ENCODE results near the gene APOL3. TPM values are rescaled to one million over a fixed set of nuclear protein-coding genes. Genes with fewer than 3 reads are reported as not detected.
"Not testable (repeated sequence)": the region's sequence is repeated elsewhere in the genome, so short reads cannot be mapped to it uniquely, and the experiment has no call there.

APOL3 gene
- total RNA-seq, 2 donors from 2014 or later: 55.6 to 55.7 TPM

- no peak overlapping the region for H3K27ac Mint-ChIP-seq
- DNase-seq (no peak), ATAC-seq (replicated peaks in 1 of 2) (no peak)
- H3K4me3 Mint-ChIP-seq: no peak overlapping the region
- H3K36me3 Mint-ChIP-seq (ENCODE audit: insufficient read depth in 2 of 2): no peaks in the 10 kb centered on the region
- H3K9me3 Mint-ChIP-seq: no peaks in the 10 kb centered on the region
- H3K27me3 Mint-ChIP-seq (ENCODE audit: low read depth): no peaks in the 10 kb centered on the region
- peaks cover 43% of the 10 kb centered on the region for H3K4me1 Mint-ChIP-seq (ENCODE audit: low read depth)
Observed at GRCh38 chr22:36199001-36199551, 38.5 kb upstream of the APOL3 start.

- ATAC-seq (replicated peaks in 1 of 2): no peak
- Mint-ChIP-seq H3K4me3 (peak overlapping the region in 1 of 2 donors; percentile 57), H3K27me3 (ENCODE audit: low read depth) (no peaks in the 10 kb centered on the region), H3K4me1 (ENCODE audit: low read depth) (peaks cover 43% of the 10 kb centered on the region), H3K27ac (peak overlapping the region; percentile 55), H3K36me3 (ENCODE audit: insufficient read depth in 2 of 2) (no peaks in the 10 kb centered on the region), H3K9me3 (no peaks in the 10 kb centered on the region)
- no peak for DNase-seq
Observed at GRCh38 chr22:36198536-36198935, 38.0 kb upstream of the APOL3 start.

GRCh38 chr22:36197514-36198146 lies 37.1 kb upstream of the APOL3 start:
- peak overlapping the region; percentile 55 for H3K27ac Mint-ChIP-seq
- peak; percentile 81 to 86 for ATAC-seq (replicated peaks in 1 of 2)
- no peaks in the 10 kb centered on the region for H3K9me3 Mint-ChIP-seq
- no peaks in the 10 kb centered on the region for H3K36me3 Mint-ChIP-seq (ENCODE audit: insufficient read depth in 2 of 2)
- peaks cover 43% of the 10 kb centered on the region for H3K4me1 Mint-ChIP-seq (ENCODE audit: low read depth)
- peak overlapping the region in 1 of 2 donors; percentile 57 for H3K4me3 Mint-ChIP-seq
- no peaks in the 10 kb centered on the region for H3K27me3 Mint-ChIP-seq (ENCODE audit: low read depth)
- peak; percentile 40 to 53 for DNase-seq

- Mint-ChIP-seq H3K27ac (peak overlapping the region; percentile 29), H3K36me3 (ENCODE audit: insufficient read depth in 2 of 2) (no peaks in the 10 kb centered on the region), H3K4me1 (ENCODE audit: low read depth) (peaks cover 41% of the 10 kb centered on the region), H3K9me3 (no peaks in the 10 kb centered on the region), H3K27me3 (ENCODE audit: low read depth) (no peaks in the 10 kb centered on the region), H3K4me3 (peak overlapping the region in 1 of 2 donors; percentile 57)
- ATAC-seq (replicated peaks in 1 of 2) (peak in 1 of 2 donors; percentile 33), DNase-seq (no peak)
Observed at GRCh38 chr22:36197065-36197440, 36.5 kb upstream of the APOL3 start.

GRCh38 chr22:36196254-36197064 lies 35.9 kb upstream of the APOL3 start:
- peak overlapping the region in 1 of 2 donors; percentile 62 for H3K4me3 Mint-ChIP-seq
- no peaks in the 10 kb centered on the region for H3K36me3 Mint-ChIP-seq (ENCODE audit: insufficient read depth in 2 of 2)
- DNase-seq (no peak), ATAC-seq (replicated peaks in 1 of 2) (no peak)
- H3K9me3 Mint-ChIP-seq: no peaks in the 10 kb centered on the region
- no peaks in the 10 kb centered on the region for H3K27me3 Mint-ChIP-seq (ENCODE audit: low read depth)
- peak overlapping the region; percentile 17 for H3K27ac Mint-ChIP-seq
- peaks cover 38% of the 10 kb centered on the region for H3K4me1 Mint-ChIP-seq (ENCODE audit: low read depth)

- no peaks in the 10 kb centered on the region for H3K36me3 Mint-ChIP-seq (ENCODE audit: insufficient read depth in 2 of 2)
- H3K9me3 Mint-ChIP-seq: no peaks in the 10 kb centered on the region
- DNase-seq (peak; percentile 37 to 52), ATAC-seq (replicated peaks in 1 of 2) (peak; percentile 52 to 60)
- no peak overlapping the region for H3K4me3 Mint-ChIP-seq
- peak overlapping the region; percentile 38 for H3K27ac Mint-ChIP-seq
- peaks cover 38% of the 10 kb centered on the region for H3K4me1 Mint-ChIP-seq (ENCODE audit: low read depth)
- no peaks in the 10 kb centered on the region for H3K27me3 Mint-ChIP-seq (ENCODE audit: low read depth)
Observed at GRCh38 chr22:36194971-36195370, 34.4 kb upstream of the APOL3 start.

GRCh38 chr22:36194385-36194784 lies 33.8 kb upstream of the APOL3 start:
- H3K9me3 Mint-ChIP-seq: no peaks in the 10 kb centered on the region
- H3K4me1 Mint-ChIP-seq (ENCODE audit: low read depth): peaks cover 38% of the 10 kb centered on the region
- DNase-seq (no peak), ATAC-seq (replicated peaks in 1 of 2) (no peak)
- H3K36me3 Mint-ChIP-seq (ENCODE audit: insufficient read depth in 2 of 2): no peaks in the 10 kb centered on the region
- no peak overlapping the region for H3K4me3 Mint-ChIP-seq
- H3K27me3 Mint-ChIP-seq (ENCODE audit: low read depth): no peaks in the 10 kb centered on the region
- no peak overlapping the region for H3K27ac Mint-ChIP-seq

- Mint-ChIP-seq H3K36me3 (ENCODE audit: insufficient read depth in 2 of 2) (no peaks in the 10 kb centered on the region), H3K4me1 (ENCODE audit: low read depth) (peaks cover 37% of the 10 kb centered on the region), H3K9me3 (no peaks in the 10 kb centered on the region), H3K27me3 (ENCODE audit: low read depth) (no peaks in the 10 kb centered on the region), H3K4me3 (no peak overlapping the region), H3K27ac (no peak overlapping the region)
- DNase-seq (no peak), ATAC-seq (replicated peaks in 1 of 2) (no peak)
Observed at GRCh38 chr22:36193577-36193976, 33.0 kb upstream of the APOL3 start.

- DNase-seq (no peak), ATAC-seq (replicated peaks in 1 of 2) (no peak)
- Mint-ChIP-seq H3K4me3 (no peak overlapping the region), H3K4me1 (ENCODE audit: low read depth) (peaks cover 33% of the 10 kb centered on the region), H3K27ac (no peak overlapping the region), H3K27me3 (ENCODE audit: low read depth) (no peaks in the 10 kb centered on the region), H3K9me3 (no peaks in the 10 kb centered on the region), H3K36me3 (ENCODE audit: insufficient read depth in 2 of 2) (no peaks in the 10 kb centered on the region)
Observed at GRCh38 chr22:36193171-36193570, 32.6 kb upstream of the APOL3 start.

- Mint-ChIP-seq H3K36me3 (ENCODE audit: insufficient read depth in 2 of 2) (no peaks in the 10 kb centered on the region), H3K27ac (no peak overlapping the region)
Observed at GRCh38 chr22:36192542-36192941, 32.0 kb upstream of the APOL3 start.

GRCh38 chr22:36191106-36191836 lies 30.7 kb upstream of the APOL3 start:
- no peaks in the 10 kb centered on the region for H3K36me3 Mint-ChIP-seq (ENCODE audit: insufficient read depth in 2 of 2)
- DNase-seq (no peak), ATAC-seq (replicated peaks in 1 of 2) (no peak)
- H3K4me1 Mint-ChIP-seq (ENCODE audit: low read depth): peaks cover 15% of the 10 kb centered on the region
- no peaks in the 10 kb centered on the region for H3K9me3 Mint-ChIP-seq
- H3K27ac Mint-ChIP-seq: no peak overlapping the region
- H3K4me3 Mint-ChIP-seq: no peak overlapping the region
- H3K27me3 Mint-ChIP-seq (ENCODE audit: low read depth): no peaks in the 10 kb centered on the region

More at GRCh38 chr22:36192542-36192941, 32.0 kb upstream of the APOL3 start:
- H3K4me3 Mint-ChIP-seq: no peak overlapping the region
- ATAC-seq (replicated peaks in 1 of 2) (no peak), DNase-seq (no peak)
- H3K27me3 Mint-ChIP-seq (ENCODE audit: low read depth): no peaks in the 10 kb centered on the region
- peaks cover 27% of the 10 kb centered on the region for H3K4me1 Mint-ChIP-seq (ENCODE audit: low read depth)
- H3K9me3 Mint-ChIP-seq: no peaks in the 10 kb centered on the region

GRCh38 chr22:36187862-36188261 lies 27.3 kb upstream of the APOL3 start:
- not testable (repeated sequence) for ATAC-seq (replicated peaks in 1 of 2); H3K4me3 Mint-ChIP-seq; H3K27ac Mint-ChIP-seq; H3K9me3 Mint-ChIP-seq; DNase-seq; H3K27me3 Mint-ChIP-seq (ENCODE audit: low read depth); H3K4me1 Mint-ChIP-seq (ENCODE audit: low read depth); H3K36me3 Mint-ChIP-seq (ENCODE audit: insufficient read depth in 2 of 2)
